HepG2 (cell line): ENCODE results near the gene RNASE13. TPM values are rescaled to one million over a fixed set of nuclear protein-coding genes. Genes with fewer than 3 reads are reported as not detected.
A peak's percentile ranks its signal among the peaks of the same experiment; 100 is the strongest.

ENCODE experiments used
- ATRX ChIP-seq: sonication (generic); formaldehyde crosslinking; IDR thresholded peaks from 2 replicates; pipeline ENCODE4 v1.4.0; 2020; ENCODE audit warnings: missing genetic modification reagents, borderline replicate concordance
- CBX5 ChIP-seq: sonication (generic); formaldehyde crosslinking; IDR thresholded peaks from 2 replicates; pipeline ENCODE4 v1.4.0; 2020; ENCODE audit warnings: missing genetic modification reagents, borderline replicate concordance
- HCFC1 ChIP-seq: fragments of 150-350 bp; IDR thresholded peaks from 2 replicates; pipeline ENCODE4 v1.6.1; 2014; ENCODE audit warnings: low read depth, low read length
- NFKB2 ChIP-seq: sonication (generic); formaldehyde crosslinking; IDR thresholded peaks from 2 replicates; pipeline ENCODE4 v1.4.0; 2020; ENCODE audit warnings: missing genetic modification reagents, borderline replicate concordance
- TBP ChIP-seq: sonication (generic); formaldehyde crosslinking; IDR thresholded peaks from 2 replicates; pipeline ENCODE4 v1.5.0; 2020; ENCODE audit warnings: missing genetic modification reagents
- ZNF326 ChIP-seq: sonication (generic); formaldehyde crosslinking; IDR thresholded peaks from 2 replicates; pipeline ENCODE4 v1.4.0; 2020; ENCODE audit warnings: missing genetic modification reagents, borderline replicate concordance
- polyA plus RNA-seq, 8 experiments: library from polyadenylated mRNA; depleted of rRNA in 3 of 8; stranded (reverse) in 7 of 8; unstranded in 1 of 8; fragments of >200 nt; fragmentation: Illumina TruSeq in 4 of 8; extraction: Trizol in 4 of 8; gene quantifications; 2 replicates each; pipeline versions ENCODE4 v1.2.1 to v1.2.3, GENCODE V29; 2011 to 2016; ENCODE audit warnings: low read depth in 4 of 8, missing spikeins in 1 of 8, mixed read lengths in 1 of 8; ENCODE audit not compliant: insufficient read depth in 1 of 8
- total RNA-seq, 5 experiments: library from RNA; depleted of rRNA; stranded (reverse); fragments of >200 nt; fragmentation: Illumina TruSeq; extraction: Trizol; gene quantifications; 2 replicates each; pipeline ENCODE4 v1.2.3, GENCODE V29; 2016; ENCODE audit warnings: low read depth in 1 of 5
- TF ChIP-seq, protein P1 (sequence below): sonication (generic); formaldehyde crosslinking; IDR thresholded peaks from 2 replicates; pipeline ENCODE4 v1.5.0; 2020; ENCODE audit warnings: mild to moderate bottlenecking, missing genetic modification reagents
- TF ChIP-seq, protein P2 (sequence below): sonication (generic); formaldehyde crosslinking; IDR thresholded peaks from 2 replicates; pipeline ENCODE4 v1.5.0; 2020; ENCODE audit warnings: mild to moderate bottlenecking, missing genetic modification reagents, borderline replicate concordance
- TF ChIP-seq, protein P3 (sequence below): sonication (generic); formaldehyde crosslinking; IDR thresholded peaks from 2 replicates; pipeline ENCODE4 v1.4.0; 2020; ENCODE audit warnings: low read depth, mild to moderate bottlenecking, missing genetic modification reagents
- TF ChIP-seq, protein P4 (sequence below): sonication (generic); formaldehyde crosslinking; conservative IDR thresholded peaks from 2 replicates; pipeline ENCODE4 v1.4.0; 2020; ENCODE audit warnings: missing genetic modification reagents
- TF ChIP-seq, protein P5 (sequence below): sonication (generic); formaldehyde crosslinking; IDR thresholded peaks from 2 replicates; pipeline ENCODE4 v1.5.0; 2020; ENCODE audit warnings: mild to moderate bottlenecking, missing genetic modification reagents

The RNASE13 gene
- total and polyA plus RNA-seq, 2 of the 13 experiments (the other 11 are each of a cell fraction or from before 2014, with no cell fraction given), result 1.0 TPM; not detected in 1

DNA sequence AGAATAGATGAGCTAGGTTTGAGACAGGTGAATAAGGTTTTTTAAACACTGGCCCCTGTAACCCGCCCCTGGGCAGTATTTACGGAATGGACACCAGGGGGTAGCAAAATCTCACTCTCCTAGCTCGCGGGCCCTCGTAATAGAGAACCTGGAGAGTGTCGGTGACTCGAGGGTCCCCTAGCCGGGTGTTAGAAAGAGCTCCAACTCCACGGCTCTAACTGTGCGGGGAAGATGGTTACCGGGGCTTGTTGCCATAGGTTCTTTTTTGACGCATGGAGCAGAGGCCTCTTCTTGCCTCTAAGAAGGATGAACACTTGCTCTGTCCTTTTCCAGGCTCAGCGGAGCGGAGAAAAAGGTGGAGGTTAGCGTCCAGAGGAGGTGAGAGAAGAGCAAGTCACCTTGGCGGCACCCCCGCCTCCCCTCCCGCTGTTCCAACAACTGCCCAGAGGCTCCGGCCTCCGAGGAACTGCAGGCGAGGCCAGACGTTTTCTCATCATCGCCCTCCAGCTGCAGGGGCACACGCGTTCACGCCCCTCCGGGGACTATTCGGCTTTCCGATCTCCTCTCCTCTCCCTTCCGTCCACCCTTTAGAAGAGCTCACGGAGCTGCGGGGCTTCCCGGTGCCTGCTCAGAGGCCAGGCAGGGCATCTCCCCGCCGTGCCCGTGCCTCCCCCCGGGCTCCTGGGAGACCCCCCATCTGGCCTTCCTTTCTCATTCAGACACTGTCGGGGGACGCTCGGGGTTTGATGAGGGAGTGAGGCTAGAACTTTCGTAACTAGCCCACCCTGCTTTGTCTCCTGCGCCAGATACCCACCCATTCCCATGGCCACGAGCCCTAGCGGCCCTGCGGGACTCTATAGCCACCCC, 34.1 kb upstream of the RNASE13 start (continued):
- TF ChIP-seq, protein P1, sequence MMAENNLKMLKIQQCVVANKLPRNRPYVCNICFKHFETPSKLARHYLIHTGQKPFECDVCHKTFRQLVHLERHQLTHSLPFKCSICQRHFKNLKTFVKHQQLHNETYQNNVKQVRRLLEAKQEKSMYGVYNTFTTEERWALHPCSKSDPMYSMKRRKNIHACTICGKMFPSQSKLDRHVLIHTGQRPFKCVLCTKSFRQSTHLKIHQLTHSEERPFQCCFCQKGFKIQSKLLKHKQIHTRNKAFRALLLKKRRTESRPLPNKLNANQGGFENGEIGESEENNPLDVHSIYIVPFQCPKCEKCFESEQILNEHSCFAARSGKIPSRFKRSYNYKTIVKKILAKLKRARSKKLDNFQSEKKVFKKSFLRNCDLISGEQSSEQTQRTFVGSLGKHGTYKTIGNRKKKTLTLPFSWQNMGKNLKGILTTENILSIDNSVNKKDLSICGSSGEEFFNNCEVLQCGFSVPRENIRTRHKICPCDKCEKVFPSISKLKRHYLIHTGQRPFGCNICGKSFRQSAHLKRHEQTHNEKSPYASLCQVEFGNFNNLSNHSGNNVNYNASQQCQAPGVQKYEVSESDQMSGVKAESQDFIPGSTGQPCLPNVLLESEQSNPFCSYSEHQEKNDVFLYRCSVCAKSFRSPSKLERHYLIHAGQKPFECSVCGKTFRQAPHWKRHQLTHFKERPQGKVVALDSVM (CRISPR knock-in tag), result peak; percentile 89; the same call in 1 of the 2 replicates
- TF ChIP-seq, protein P2, sequence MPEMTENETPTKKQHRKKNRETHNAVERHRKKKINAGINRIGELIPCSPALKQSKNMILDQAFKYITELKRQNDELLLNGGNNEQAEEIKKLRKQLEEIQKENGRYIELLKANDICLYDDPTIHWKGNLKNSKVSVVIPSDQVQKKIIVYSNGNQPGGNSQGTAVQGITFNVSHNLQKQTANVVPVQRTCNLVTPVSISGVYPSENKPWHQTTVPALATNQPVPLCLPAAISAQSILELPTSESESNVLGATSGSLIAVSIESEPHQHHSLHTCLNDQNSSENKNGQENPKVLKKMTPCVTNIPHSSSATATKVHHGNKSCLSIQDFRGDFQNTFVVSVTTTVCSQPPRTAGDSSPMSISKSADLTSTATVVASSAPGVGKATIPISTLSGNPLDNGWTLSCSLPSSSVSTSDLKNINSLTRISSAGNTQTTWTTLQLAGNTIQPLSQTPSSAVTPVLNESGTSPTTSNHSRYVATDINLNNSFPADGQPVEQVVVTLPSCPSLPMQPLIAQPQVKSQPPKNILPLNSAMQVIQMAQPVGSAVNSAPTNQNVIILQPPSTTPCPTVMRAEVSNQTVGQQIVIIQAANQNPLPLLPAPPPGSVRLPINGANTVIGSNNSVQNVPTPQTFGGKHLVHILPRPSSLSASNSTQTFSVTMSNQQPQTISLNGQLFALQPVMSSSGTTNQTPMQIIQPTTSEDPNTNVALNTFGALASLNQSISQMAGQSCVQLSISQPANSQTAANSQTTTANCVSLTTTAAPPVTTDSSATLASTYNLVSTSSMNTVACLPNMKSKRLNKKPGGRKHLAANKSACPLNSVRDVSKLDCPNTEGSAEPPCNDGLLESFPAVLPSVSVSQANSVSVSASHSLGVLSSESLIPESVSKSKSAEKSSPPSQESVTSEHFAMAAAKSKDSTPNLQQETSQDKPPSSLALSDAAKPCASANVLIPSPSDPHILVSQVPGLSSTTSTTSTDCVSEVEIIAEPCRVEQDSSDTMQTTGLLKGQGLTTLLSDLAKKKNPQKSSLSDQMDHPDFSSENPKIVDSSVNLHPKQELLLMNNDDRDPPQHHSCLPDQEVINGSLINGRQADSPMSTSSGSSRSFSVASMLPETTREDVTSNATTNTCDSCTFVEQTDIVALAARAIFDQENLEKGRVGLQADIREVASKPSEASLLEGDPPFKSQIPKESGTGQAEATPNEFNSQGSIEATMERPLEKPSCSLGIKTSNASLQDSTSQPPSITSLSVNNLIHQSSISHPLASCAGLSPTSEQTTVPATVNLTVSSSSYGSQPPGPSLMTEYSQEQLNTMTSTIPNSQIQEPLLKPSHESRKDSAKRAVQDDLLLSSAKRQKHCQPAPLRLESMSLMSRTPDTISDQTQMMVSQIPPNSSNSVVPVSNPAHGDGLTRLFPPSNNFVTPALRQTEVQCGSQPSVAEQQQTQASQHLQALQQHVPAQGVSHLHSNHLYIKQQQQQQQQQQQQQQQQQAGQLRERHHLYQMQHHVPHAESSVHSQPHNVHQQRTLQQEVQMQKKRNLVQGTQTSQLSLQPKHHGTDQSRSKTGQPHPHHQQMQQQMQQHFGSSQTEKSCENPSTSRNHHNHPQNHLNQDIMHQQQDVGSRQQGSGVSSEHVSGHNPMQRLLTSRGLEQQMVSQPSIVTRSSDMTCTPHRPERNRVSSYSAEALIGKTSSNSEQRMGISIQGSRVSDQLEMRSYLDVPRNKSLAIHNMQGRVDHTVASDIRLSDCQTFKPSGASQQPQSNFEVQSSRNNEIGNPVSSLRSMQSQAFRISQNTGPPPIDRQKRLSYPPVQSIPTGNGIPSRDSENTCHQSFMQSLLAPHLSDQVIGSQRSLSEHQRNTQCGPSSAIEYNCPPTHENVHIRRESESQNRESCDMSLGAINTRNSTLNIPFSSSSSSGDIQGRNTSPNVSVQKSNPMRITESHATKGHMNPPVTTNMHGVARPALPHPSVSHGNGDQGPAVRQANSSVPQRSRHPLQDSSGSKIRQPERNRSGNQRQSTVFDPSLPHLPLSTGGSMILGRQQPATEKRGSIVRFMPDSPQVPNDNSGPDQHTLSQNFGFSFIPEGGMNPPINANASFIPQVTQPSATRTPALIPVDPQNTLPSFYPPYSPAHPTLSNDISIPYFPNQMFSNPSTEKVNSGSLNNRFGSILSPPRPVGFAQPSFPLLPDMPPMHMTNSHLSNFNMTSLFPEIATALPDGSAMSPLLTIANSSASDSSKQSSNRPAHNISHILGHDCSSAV (CRISPR knock-in tag), result no peak
- TF ChIP-seq, protein P3, sequence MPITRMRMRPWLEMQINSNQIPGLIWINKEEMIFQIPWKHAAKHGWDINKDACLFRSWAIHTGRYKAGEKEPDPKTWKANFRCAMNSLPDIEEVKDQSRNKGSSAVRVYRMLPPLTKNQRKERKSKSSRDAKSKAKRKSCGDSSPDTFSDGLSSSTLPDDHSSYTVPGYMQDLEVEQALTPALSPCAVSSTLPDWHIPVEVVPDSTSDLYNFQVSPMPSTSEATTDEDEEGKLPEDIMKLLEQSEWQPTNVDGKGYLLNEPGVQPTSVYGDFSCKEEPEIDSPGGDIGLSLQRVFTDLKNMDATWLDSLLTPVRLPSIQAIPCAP (CRISPR knock-in tag), result no peak
- TF ChIP-seq NFKB2 (CRISPR knock-in tag), result no peak
- TF ChIP-seq, protein P4, sequence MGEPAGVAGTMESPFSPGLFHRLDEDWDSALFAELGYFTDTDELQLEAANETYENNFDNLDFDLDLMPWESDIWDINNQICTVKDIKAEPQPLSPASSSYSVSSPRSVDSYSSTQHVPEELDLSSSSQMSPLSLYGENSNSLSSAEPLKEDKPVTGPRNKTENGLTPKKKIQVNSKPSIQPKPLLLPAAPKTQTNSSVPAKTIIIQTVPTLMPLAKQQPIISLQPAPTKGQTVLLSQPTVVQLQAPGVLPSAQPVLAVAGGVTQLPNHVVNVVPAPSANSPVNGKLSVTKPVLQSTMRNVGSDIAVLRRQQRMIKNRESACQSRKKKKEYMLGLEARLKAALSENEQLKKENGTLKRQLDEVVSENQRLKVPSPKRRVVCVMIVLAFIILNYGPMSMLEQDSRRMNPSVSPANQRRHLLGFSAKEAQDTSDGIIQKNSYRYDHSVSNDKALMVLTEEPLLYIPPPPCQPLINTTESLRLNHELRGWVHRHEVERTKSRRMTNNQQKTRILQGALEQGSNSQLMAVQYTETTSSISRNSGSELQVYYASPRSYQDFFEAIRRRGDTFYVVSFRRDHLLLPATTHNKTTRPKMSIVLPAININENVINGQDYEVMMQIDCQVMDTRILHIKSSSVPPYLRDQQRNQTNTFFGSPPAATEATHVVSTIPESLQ (CRISPR knock-in tag), result peak; percentile 90; the same call in 1 of the 2 replicates
- 0 out of 2 replicates have a peak, but pooled peaks have one; percentile 47 for TF ChIP-seq CBX5 (CRISPR knock-in tag)
- TF ChIP-seq, protein P5, sequence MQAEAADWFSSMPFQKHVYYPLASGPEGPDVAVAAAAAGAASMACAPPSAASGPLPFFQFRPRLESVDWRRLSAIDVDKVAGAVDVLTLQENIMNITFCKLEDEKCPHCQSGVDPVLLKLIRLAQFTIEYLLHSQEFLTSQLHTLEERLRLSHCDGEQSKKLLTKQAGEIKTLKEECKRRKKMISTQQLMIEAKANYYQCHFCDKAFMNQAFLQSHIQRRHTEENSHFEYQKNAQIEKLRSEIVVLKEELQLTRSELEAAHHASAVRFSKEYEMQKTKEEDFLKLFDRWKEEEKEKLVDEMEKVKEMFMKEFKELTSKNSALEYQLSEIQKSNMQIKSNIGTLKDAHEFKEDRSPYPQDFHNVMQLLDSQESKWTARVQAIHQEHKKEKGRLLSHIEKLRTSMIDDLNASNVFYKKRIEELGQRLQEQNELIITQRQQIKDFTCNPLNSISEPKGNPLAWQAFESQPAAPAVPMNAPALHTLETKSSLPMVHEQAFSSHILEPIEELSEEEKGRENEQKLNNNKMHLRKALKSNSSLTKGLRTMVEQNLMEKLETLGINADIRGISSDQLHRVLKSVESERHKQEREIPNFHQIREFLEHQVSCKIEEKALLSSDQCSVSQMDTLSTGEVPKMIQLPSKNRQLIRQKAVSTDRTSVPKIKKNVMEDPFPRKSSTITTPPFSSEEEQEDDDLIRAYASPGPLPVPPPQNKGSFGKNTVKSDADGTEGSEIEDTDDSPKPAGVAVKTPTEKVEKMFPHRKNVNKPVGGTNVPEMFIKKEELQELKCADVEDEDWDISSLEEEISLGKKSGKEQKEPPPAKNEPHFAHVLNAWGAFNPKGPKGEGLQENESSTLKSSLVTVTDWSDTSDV, result no peak
- no peak for TF ChIP-seq ATRX (CRISPR knock-in tag)
- TF ChIP-seq TBP, result no peak
- no peak for TF ChIP-seq HCFC1
- no peak for TF ChIP-seq ZNF326
